ENCODE results near the gene MSLN. TPM values are rescaled to one million over a fixed set of nuclear protein-coding genes. Genes with fewer than 3 reads are reported as not detected.

MSLN gene
- total and polyA plus RNA-seq, 7 donors = 0.03 to 0.17 (median 0.09) TPM; not detected in 3

DNA sequence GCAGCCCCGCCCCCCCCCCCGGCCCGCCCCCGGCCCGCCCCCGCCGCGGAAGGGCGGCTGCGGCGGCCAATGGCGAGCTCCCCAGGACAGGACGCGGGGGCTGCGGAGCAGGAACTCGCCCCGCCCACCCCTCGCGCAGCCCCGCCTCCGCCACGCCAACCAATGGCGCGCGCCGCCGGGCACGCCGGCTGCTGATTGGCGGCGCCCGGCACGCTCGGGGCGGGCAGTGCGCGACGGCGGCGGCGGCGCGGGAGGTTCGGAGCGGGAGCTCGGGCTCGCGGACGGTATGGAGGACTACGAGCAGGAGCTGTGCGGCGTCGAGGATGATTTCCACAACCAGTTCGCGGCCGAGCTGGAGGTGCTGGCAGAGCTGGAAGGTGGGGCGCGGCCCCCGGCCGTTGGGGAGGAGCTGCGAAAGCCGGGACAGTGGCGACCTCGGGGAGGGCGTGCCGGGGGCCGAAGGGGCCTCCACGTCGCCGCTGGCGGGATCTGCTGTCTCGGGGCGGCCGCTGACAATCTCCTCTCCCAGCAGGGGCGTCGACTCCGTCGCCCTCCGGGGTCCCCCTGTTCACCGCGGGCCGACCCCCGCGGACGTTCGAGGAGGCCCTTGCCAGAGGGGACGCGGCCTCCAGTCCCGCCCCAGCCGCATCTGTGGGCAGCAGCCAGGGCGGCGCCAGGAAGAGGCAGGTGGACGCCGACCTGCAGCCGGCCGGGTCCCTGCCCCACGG, 28.0 kb downstream of the MSLN start, which contains the start of gene CHTF18:
Gene CHTF18 (plus strand): TSS at position 222 of the 728 bp plus-strand sequence. CDS start 65 bp downstream, at position 287.
- intact Hi-C loops (cut with DNase I) = loop anchor here (5.0 to 10.0 kb wide), 2 partner anchors 76 to 214 kb away; no protein-coding TSS in a partner anchor
- TF ChIP-seq, protein P1, sequence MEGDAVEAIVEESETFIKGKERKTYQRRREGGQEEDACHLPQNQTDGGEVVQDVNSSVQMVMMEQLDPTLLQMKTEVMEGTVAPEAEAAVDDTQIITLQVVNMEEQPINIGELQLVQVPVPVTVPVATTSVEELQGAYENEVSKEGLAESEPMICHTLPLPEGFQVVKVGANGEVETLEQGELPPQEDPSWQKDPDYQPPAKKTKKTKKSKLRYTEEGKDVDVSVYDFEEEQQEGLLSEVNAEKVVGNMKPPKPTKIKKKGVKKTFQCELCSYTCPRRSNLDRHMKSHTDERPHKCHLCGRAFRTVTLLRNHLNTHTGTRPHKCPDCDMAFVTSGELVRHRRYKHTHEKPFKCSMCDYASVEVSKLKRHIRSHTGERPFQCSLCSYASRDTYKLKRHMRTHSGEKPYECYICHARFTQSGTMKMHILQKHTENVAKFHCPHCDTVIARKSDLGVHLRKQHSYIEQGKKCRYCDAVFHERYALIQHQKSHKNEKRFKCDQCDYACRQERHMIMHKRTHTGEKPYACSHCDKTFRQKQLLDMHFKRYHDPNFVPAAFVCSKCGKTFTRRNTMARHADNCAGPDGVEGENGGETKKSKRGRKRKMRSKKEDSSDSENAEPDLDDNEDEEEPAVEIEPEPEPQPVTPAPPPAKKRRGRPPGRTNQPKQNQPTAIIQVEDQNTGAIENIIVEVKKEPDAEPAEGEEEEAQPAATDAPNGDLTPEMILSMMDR (IDR thresholded peaks at IDR 0.05) = no peak
- Histone ChIP-seq H3K9me3 (no peaks in the 10 kb centered on the region), H3K27ac (peak within 1 kb of the TSS; percentile 48), H3K36me3 (ENCODE audit: insufficient read depth in 1 of 2, low read depth in 1 of 2) (no peaks in the 10 kb centered on the region), H3K27me3 (ENCODE audit: insufficient read depth in 3 of 3, low read length in 2 of 3) (peaks cover 0 to 6% (median 0%) of the 10 kb centered on the region in 3 donors), H3K4me3 (peak within 1 kb of the TSS; percentile 81), H3K4me1 (peaks cover 14% of the 10 kb centered on the region)
- ATAC-seq = peak; percentile 93 to 97 (median 96)
- DNase-seq = peak; percentile 93 to 95
- 0 to 1% (median 1%) methylated on average over 31 to 97 of the region's 97 CpGs for WGBS, 3 donors

DNA sequence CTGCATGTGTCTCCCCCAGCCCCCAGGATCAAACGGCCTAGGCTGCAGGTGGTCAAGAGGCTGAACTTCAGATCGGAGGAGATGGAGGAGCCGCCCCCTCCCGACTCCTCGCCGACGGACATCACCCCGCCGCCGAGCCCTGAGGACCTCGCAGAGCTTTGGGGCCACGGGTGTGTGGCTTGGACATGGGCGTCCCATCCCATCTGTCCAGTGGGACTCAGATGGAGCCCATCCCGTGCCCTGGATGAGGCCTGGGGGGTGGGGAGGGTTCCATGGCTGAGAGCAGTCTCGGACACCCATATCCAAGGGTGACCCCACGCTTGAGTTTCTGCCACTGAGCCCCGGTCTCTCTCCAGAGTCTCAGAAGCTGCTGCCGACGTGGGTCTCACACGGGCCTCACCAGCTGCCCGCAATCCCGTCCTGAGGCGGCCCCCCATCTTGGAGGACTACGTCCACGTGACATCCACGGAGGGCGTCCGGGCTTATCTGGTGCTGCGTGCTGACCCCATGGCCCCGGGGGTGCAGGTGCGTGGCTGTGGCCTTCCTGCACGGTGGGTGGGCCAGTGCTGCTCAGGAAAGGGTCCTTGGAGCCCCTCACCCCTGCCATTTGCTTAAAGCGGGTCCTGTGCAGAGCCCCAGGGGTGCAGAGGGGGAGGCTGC, 28.8 kb downstream of the MSLN start:
- Histone ChIP-seq H3K27ac (no peak overlapping the region), H3K36me3 (ENCODE audit: insufficient read depth in 1 of 2, low read depth in 1 of 2) (no peaks in the 10 kb centered on the region), H3K27me3 (ENCODE audit: insufficient read depth in 3 of 3, low read length in 2 of 3) (no peaks in the 10 kb centered on the region), H3K9me3 (no peaks in the 10 kb centered on the region), H3K4me1 (peaks cover 14% of the 10 kb centered on the region), H3K4me3 (peak overlapping the region; percentile 81)
- intact Hi-C loops (cut with DNase I) = loop anchor here (5.0 to 10.0 kb wide), 2 partner anchors 77 to 215 kb away; no protein-coding TSS in a partner anchor
- 69 to 72% (median 69%) methylated on average over 29 to 33 of the region's 33 CpGs for WGBS, 3 donors
- DNase-seq = no peak
- TF ChIP-seq, protein P1 (IDR thresholded peaks at IDR 0.05) = no peak
- ATAC-seq = no peak

DNA sequence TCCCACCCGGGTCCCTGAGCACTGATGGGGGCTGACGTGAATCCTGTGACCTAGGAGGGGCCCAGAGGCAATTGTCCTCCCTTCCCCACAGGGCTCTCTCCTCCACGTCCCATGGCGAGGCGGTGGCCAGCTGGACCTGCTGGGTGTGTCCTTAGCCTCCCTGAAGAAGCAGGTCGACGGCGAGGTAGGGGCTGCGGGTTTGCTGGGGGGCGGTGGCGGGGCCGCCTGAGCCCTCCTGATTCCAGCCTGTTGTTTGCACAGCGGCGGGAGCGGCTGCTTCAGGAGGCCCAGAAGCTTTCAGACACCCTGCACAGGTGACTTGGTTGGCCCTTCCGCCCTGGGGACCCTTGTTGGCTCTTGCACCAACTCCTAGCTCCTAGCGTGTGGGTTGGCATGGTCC, 29.6 kb downstream of the MSLN start:
- H3K27me3 ChIP-seq (ENCODE audit: insufficient read depth in 3 of 3, low read length in 2 of 3) = no peaks in the 10 kb centered on the region
- no peaks in the 10 kb centered on the region for H3K9me3 ChIP-seq
- DNase-seq = no peak
- peaks cover 14% of the 10 kb centered on the region for H3K4me1 ChIP-seq
- no peaks in the 10 kb centered on the region for H3K36me3 ChIP-seq (ENCODE audit: insufficient read depth in 1 of 2, low read depth in 1 of 2)
- H3K4me3 ChIP-seq = no peak overlapping the region
- no peak overlapping the region for H3K27ac ChIP-seq
- ATAC-seq = no peak
- 93 to 98% (median 95%) methylated on average over 16 to 17 of the region's 17 CpGs for WGBS, 3 donors
- TF ChIP-seq, protein P1 (IDR thresholded peaks at IDR 0.05) = no peak
- intact Hi-C loops (cut with DNase I) = no loop called here

DNA sequence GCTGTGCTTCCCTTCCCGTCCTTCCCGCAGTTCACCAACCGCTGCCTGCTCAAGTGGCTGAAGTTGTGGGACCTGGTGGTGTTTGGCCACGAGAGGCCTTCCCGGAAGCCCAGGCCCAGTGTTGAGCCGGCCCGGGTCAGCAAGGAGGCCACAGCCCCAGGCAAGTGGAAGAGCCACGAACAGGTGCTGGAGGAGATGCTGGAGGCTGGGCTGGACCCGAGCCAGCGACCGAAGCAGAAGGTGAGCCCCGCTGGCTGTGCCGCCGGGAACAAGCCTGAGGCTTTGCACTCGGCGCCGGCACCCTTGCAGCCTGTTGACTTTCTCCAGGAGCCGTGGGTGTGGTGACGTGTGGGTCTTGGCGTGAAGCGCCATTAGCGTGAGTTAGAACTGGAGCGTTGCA, 30.6 kb downstream of the MSLN start:
- DNase-seq = no peak
- no peak overlapping the region for H3K4me3 ChIP-seq
- H3K27ac ChIP-seq = no peak overlapping the region
- ATAC-seq = no peak
- H3K9me3 ChIP-seq = no peaks in the 10 kb centered on the region
- WGBS, 3 donors = 92 to 97% (median 94%) methylated on average over 23 of the region's 23 CpGs
- peaks cover 14% of the 10 kb centered on the region for H3K4me1 ChIP-seq
- intact Hi-C loops (cut with DNase I) = no loop called here
- H3K27me3 ChIP-seq (ENCODE audit: insufficient read depth in 3 of 3, low read length in 2 of 3) = no peaks in the 10 kb centered on the region
- H3K36me3 ChIP-seq (ENCODE audit: insufficient read depth in 1 of 2, low read depth in 1 of 2) = no peaks in the 10 kb centered on the region
- TF ChIP-seq, protein P1 (IDR thresholded peaks at IDR 0.05) = no peak
